ENCODE measurements around the gene GHITM.
"Not testable (repeated sequence)": the region's sequence is repeated elsewhere in the genome, so short reads cannot be mapped to it uniquely, and the experiment has no call there.

The GHITM gene

GRCh38 chr10:84177541-84178141 lies 38.3 kb downstream of the GHITM start:
- Histone ChIP-seq H3K9me2 (replicated peaks; ENCODE audit: control insufficient read depth, low read length) (no peaks in the 10 kb centered on the region), H3K79me2 (ENCODE audit: control insufficient read depth, low read length) (no peaks in the 10 kb centered on the region), H3K9me3 (ENCODE audit: control insufficient read depth, insufficient read depth, low read length) (no peaks in the 10 kb centered on the region), H3K4me1 (ENCODE audit: control insufficient read depth, low read length) (peaks cover 42% of the 10 kb centered on the region), H3F3A (ENCODE audit: control insufficient read depth, insufficient read depth) (peaks cover 5% of the 10 kb centered on the region; the same call in 1 of the 2 replicates), H3K4me3 (ENCODE audit: low read length) (peak overlapping the region; percentile 63), H4K20me1 (ENCODE audit: control insufficient read depth, insufficient read depth, low read depth, low read length) (no peaks in the 10 kb centered on the region), H3K4me2 (ENCODE audit: low read length) (peak overlapping the region; percentile 87), H3K27ac (ENCODE audit: low read depth, low read length) (no peak overlapping the region), H3K36me3 (ENCODE audit: control insufficient read depth, low read length) (no peaks in the 10 kb centered on the region), H3K27me3 (ENCODE audit: control insufficient read depth, low read length) (no peaks in the 10 kb centered on the region)
- TF ChIP-seq EZH2phosphoT487 (IDR thresholded peaks at IDR 0.05; ENCODE audit: borderline replicate concordance, low read length) (no peak), CTCF (IDR thresholded peaks at IDR 0.05; ENCODE audit: low read depth, low read length, poor library complexity, severe bottlenecking) (no peak)

- Histone ChIP-seq H3K4me3 (ENCODE audit: low read length) (peak overlapping the region; percentile 63), H3F3A (ENCODE audit: control insufficient read depth, insufficient read depth) (peaks cover 5% of the 10 kb centered on the region; the same call in 1 of the 2 replicates), H3K27ac (ENCODE audit: low read depth, low read length) (no peak overlapping the region), H3K9me2 (replicated peaks; ENCODE audit: control insufficient read depth, low read length) (no peaks in the 10 kb centered on the region), H3K79me2 (ENCODE audit: control insufficient read depth, low read length) (no peaks in the 10 kb centered on the region), H3K36me3 (ENCODE audit: control insufficient read depth, low read length) (no peaks in the 10 kb centered on the region), H3K4me2 (ENCODE audit: low read length) (peak overlapping the region; percentile 87), H3K4me1 (ENCODE audit: control insufficient read depth, low read length) (peaks cover 37% of the 10 kb centered on the region), H3K9me3 (ENCODE audit: control insufficient read depth, insufficient read depth, low read length) (no peaks in the 10 kb centered on the region), H3K27me3 (ENCODE audit: control insufficient read depth, low read length) (no peaks in the 10 kb centered on the region), H4K20me1 (ENCODE audit: control insufficient read depth, insufficient read depth, low read depth, low read length) (no peaks in the 10 kb centered on the region)
- TF ChIP-seq CTCF (IDR thresholded peaks at IDR 0.05; ENCODE audit: low read depth, low read length, poor library complexity, severe bottlenecking) (no peak), EZH2phosphoT487 (IDR thresholded peaks at IDR 0.05; ENCODE audit: borderline replicate concordance, low read length) (no peak)
Observed at GRCh38 chr10:84178160-84178609, 38.9 kb downstream of the GHITM start.

- peaks cover 31% of the 10 kb centered on the region for H3K4me1 ChIP-seq (ENCODE audit: control insufficient read depth, low read length)
- no peaks in the 10 kb centered on the region for H3K36me3 ChIP-seq (ENCODE audit: control insufficient read depth, low read length)
- H3K4me3 ChIP-seq (ENCODE audit: low read length): peak overlapping the region; percentile 63
- peak overlapping the region; percentile 45 for H3K27ac ChIP-seq (ENCODE audit: low read depth, low read length)
- no peaks in the 10 kb centered on the region for H3K9me2 ChIP-seq (replicated peaks; ENCODE audit: control insufficient read depth, low read length)
- no peaks in the 10 kb centered on the region for H4K20me1 ChIP-seq (ENCODE audit: control insufficient read depth, insufficient read depth, low read depth, low read length)
- TF ChIP-seq CTCF (IDR thresholded peaks at IDR 0.05; ENCODE audit: low read depth, low read length, poor library complexity, severe bottlenecking) (no peak), EZH2phosphoT487 (IDR thresholded peaks at IDR 0.05; ENCODE audit: borderline replicate concordance, low read length) (no peak)
- no peaks in the 10 kb centered on the region for H3K27me3 ChIP-seq (ENCODE audit: control insufficient read depth, low read length)
- H3K4me2 ChIP-seq (ENCODE audit: low read length): peak overlapping the region; percentile 87
- peaks cover 5% of the 10 kb centered on the region; the same call in 1 of the 2 replicates for H3F3A ChIP-seq (ENCODE audit: control insufficient read depth, insufficient read depth)
- no peaks in the 10 kb centered on the region for H3K9me3 ChIP-seq (ENCODE audit: control insufficient read depth, insufficient read depth, low read length)
- H3K79me2 ChIP-seq (ENCODE audit: control insufficient read depth, low read length): no peaks in the 10 kb centered on the region
Observed at GRCh38 chr10:84179059-84179710, 39.9 kb downstream of the GHITM start.

- not testable (repeated sequence) for H3K36me3 ChIP-seq (ENCODE audit: control insufficient read depth, low read length); H3K9me3 ChIP-seq (ENCODE audit: control insufficient read depth, insufficient read depth, low read length); H3K4me2 ChIP-seq (ENCODE audit: low read length); H3F3A ChIP-seq (ENCODE audit: control insufficient read depth, insufficient read depth); H4K20me1 ChIP-seq (ENCODE audit: control insufficient read depth, insufficient read depth, low read depth, low read length); H3K79me2 ChIP-seq (ENCODE audit: control insufficient read depth, low read length); H3K27me3 ChIP-seq (ENCODE audit: control insufficient read depth, low read length); H3K9me2 ChIP-seq (replicated peaks; ENCODE audit: control insufficient read depth, low read length); H3K27ac ChIP-seq (ENCODE audit: low read depth, low read length); H3K4me3 ChIP-seq (ENCODE audit: low read length)
- peaks cover 31% of the 10 kb centered on the region for H3K4me1 ChIP-seq (ENCODE audit: control insufficient read depth, low read length)
Observed at GRCh38 chr10:84180386-84180785, 41.1 kb downstream of the GHITM start.
